GM23338 (cell line): ENCODE data around the gene VWC2. TPM values are rescaled to one million over a fixed set of nuclear protein-coding genes. Genes with fewer than 3 reads are reported as not detected.

Experiments used
- ATAC-seq: fragments of 200-7000 bp; cut with Tn5 transposase; 3 replicates; pipeline ENCODE4 v1.9.1; 2020
- DNase-seq: peaks from one replicate; pipeline ENCODE4 v3.0.0-alpha.2; 2015; ENCODE audit warnings: low spot score
- H2AFZ ChIP-seq: fragments of 200-600 bp; sonication (generic); 2 replicates; pipeline ENCODE4 v1.8.0; 2016; ENCODE audit warnings: antibody characterized with exemption, mild to moderate bottlenecking, moderate library complexity
- H3F3A ChIP-seq: fragments of 200-600 bp; sonication (generic); replicated peaks from 2 replicates; pipeline ENCODE4 v1.8.0; 2017; ENCODE audit warnings: antibody characterized with exemption, mixed run types, low read depth
- H3K27ac ChIP-seq: fragments of 200-600 bp; sonication (generic); 2 replicates; pipeline ENCODE4 v1.6.1; 2016; ENCODE audit warnings: low read depth
- H3K27me3 ChIP-seq: fragments of 200-600 bp; sonication (generic); 2 replicates; pipeline ENCODE4 v1.8.0; 2016; ENCODE audit warnings: mild to moderate bottlenecking, mixed run types, moderate library complexity; ENCODE audit not compliant: insufficient read depth
- H3K36me3 ChIP-seq: fragments of 200-600 bp; sonication (generic); 2 replicates; pipeline ENCODE4 v1.8.0; 2016; ENCODE audit warnings: mild to moderate bottlenecking; ENCODE audit not compliant: insufficient read depth
- H3K4me1 ChIP-seq: fragments of 200-600 bp; sonication (generic); 2 replicates; pipeline ENCODE4 v1.8.0; 2016; ENCODE audit warnings: mild to moderate bottlenecking, moderate library complexity; ENCODE audit not compliant: insufficient read depth
- H3K4me2 ChIP-seq: fragments of 200-600 bp; sonication (generic); 2 replicates; pipeline ENCODE4 v1.7.1; 2017; ENCODE audit warnings: mixed run types
- H3K4me3 ChIP-seq: fragments of 200-600 bp; sonication (generic); 2 replicates; pipeline ENCODE4 v1.6.1; 2016; ENCODE audit warnings: mixed run types
- H3K79me2 ChIP-seq: fragments of 200-600 bp; sonication (generic); replicated peaks from 2 replicates; pipeline ENCODE4 v1.8.0; 2017; ENCODE audit warnings: mild to moderate bottlenecking; ENCODE audit not compliant: insufficient read depth
- H3K9me2 ChIP-seq: fragments of 200-600 bp; sonication (generic); 2 replicates; pipeline ENCODE4 v1.8.0; 2017; ENCODE audit not compliant: insufficient read depth
- H4K20me1 ChIP-seq: fragments of 200-600 bp; sonication (generic); replicated peaks from 2 replicates; pipeline ENCODE4 v1.8.0; 2017; ENCODE audit warnings: mild to moderate bottlenecking; ENCODE audit not compliant: insufficient read depth
- H3K27ac Mint-ChIP-seq: 2 replicates; pipeline ENCODE4 v1.8.0; 2020; ENCODE audit warnings: inconsistent platforms, mild to moderate bottlenecking, moderate library complexity, mixed read lengths
- H3K27me3 Mint-ChIP-seq: 3 replicates; pipeline ENCODE4 v1.8.0; 2022; ENCODE audit warnings: low read depth, mild to moderate bottlenecking, moderate library complexity, mixed read lengths, inconsistent platforms; ENCODE audit not compliant: insufficient read depth, poor library complexity
- H3K36me3 Mint-ChIP-seq: 3 replicates; pipeline ENCODE4 v1.8.0; 2021; ENCODE audit warnings: low read depth, mild to moderate bottlenecking, inconsistent platforms, moderate library complexity, mixed read lengths
- H3K4me1 Mint-ChIP-seq: 3 replicates; pipeline ENCODE4 v1.8.0; 2020; ENCODE audit warnings: mild to moderate bottlenecking, inconsistent platforms, mixed read lengths
- H3K4me3 Mint-ChIP-seq: 3 replicates; pipeline ENCODE4 v1.8.0; 2021; ENCODE audit warnings: moderate library complexity, mild to moderate bottlenecking, inconsistent platforms, mixed read lengths
- H3K9me3 Mint-ChIP-seq: 3 replicates; pipeline ENCODE4 v1.8.0; 2020; ENCODE audit warnings: moderate library complexity, mild to moderate bottlenecking, inconsistent platforms, mixed read lengths
- CREB1 ChIP-seq: fragments of 250-450 bp; sonication (Bioruptor Pico); IDR thresholded peaks from 2 replicates; pipeline ENCODE4 v1.5.0; 2020; ENCODE audit warnings: low read depth, mild to moderate bottlenecking, moderate library complexity
- CTCF ChIP-seq, 2 experiments: fragments of 200-600 bp in 1 of 2; sonication (generic) in 1 of 2; conservative IDR thresholded peaks; 2 replicates each; pipeline versions ENCODE4 v1.5.1 to v1.6.1; 2016 to 2017; ENCODE audit warnings: antibody characterized with exemption in 2 of 2, low read depth in 2 of 2, mild to moderate bottlenecking in 2 of 2, moderate library complexity in 1 of 2
- ETS1 ChIP-seq: IDR thresholded peaks from 2 replicates; pipeline ENCODE4 v1.6.1; 2016; ENCODE audit warnings: antibody characterized with exemption
- EZH2 ChIP-seq: fragments of 200-600 bp; sonication (generic); IDR thresholded peaks from one replicate; pipeline ENCODE4 v1.8.0; 2017; ENCODE audit warnings: antibody characterized with exemption, mild to moderate bottlenecking, low read depth; ENCODE audit not compliant: unreplicated experiment
- EZH2phosphoT487 ChIP-seq: fragments of 200-600 bp; sonication (generic); IDR thresholded peaks from one replicate; pipeline ENCODE4 v1.8.1; 2018; ENCODE audit warnings: antibody characterized with exemption; ENCODE audit not compliant: unreplicated experiment
- JUNB ChIP-seq: IDR thresholded peaks from one replicate; pipeline ENCODE4 v1.6.1; 2016; ENCODE audit warnings: antibody characterized with exemption; ENCODE audit not compliant: unreplicated experiment
- NANOG ChIP-seq: IDR thresholded peaks from 2 replicates; pipeline ENCODE4 v1.6.1; 2016; ENCODE audit warnings: antibody characterized with exemption, borderline replicate concordance
- POLR2AphosphoS5 ChIP-seq: IDR thresholded peaks from 2 replicates; pipeline ENCODE4 v1.6.1; 2016; ENCODE audit warnings: antibody characterized with exemption, low read depth
- REST ChIP-seq: IDR thresholded peaks from one replicate; pipeline ENCODE4 v1.6.1; 2018; ENCODE audit warnings: antibody characterized with exemption; ENCODE audit not compliant: unreplicated experiment
- STAT1 ChIP-seq: IDR thresholded peaks from one replicate; pipeline ENCODE4 v1.6.1; 2016; ENCODE audit warnings: antibody characterized with exemption; ENCODE audit not compliant: unreplicated experiment
- ZNF114 ChIP-seq: fragments of 250-450 bp; sonication (Bioruptor Pico); IDR thresholded peaks from 2 replicates; pipeline ENCODE4 v1.5.0; 2020; ENCODE audit warnings: mild to moderate bottlenecking, moderate library complexity
- ZNF331 ChIP-seq: fragments of 250-450 bp; sonication (Bioruptor Pico); IDR thresholded peaks from 2 replicates; pipeline ENCODE4 v1.5.0; 2020; ENCODE audit warnings: low read depth, mild to moderate bottlenecking, moderate library complexity
- ZNF462 ChIP-seq: fragments of 250-450 bp; sonication (Bioruptor Pico); IDR thresholded peaks from 2 replicates; pipeline ENCODE4 v1.5.0; 2020; ENCODE audit warnings: mild to moderate bottlenecking, moderate library complexity
- polyA plus RNA-seq: library from polyadenylated mRNA; unstranded; fragments of >200 nt; fragmentation: Nextera tagmentation; extraction: Ambion mirVana; gene quantifications from 2 replicates; pipeline ENCODE4 v1.2.1, GENCODE V29; 2016
- total RNA-seq: library from RNA; depleted of rRNA; stranded (reverse); fragments of >200 nt; shearing (Covaris generic); gene quantifications from 2 replicates; pipeline ENCODE4 v1.2.3, GENCODE V29; 2014

VWC2 gene
- total and polyA plus RNA-seq, 2 experiments from 2014 or later = 0.15 to 0.45 TPM

- no peak overlapping the region for H3K4me3 ChIP-seq
- no peak overlapping the region for H3K27ac Mint-ChIP-seq
- DNase-seq (no peak), ATAC-seq (no peak)
- no peak overlapping the region for H3K4me2 ChIP-seq
- H3K36me3 Mint-ChIP-seq = peaks cover 17% of the 10 kb centered on the region
- no peaks in the 10 kb centered on the region for H3K79me2 ChIP-seq
- H3K27me3 ChIP-seq = no peaks in the 10 kb centered on the region
- no peaks in the 10 kb centered on the region for H3K9me2 ChIP-seq
- H3K27me3 Mint-ChIP-seq = no peaks in the 10 kb centered on the region
- H3K4me3 Mint-ChIP-seq = no peak overlapping the region
- H3K27ac ChIP-seq = no peak overlapping the region
- H4K20me1 ChIP-seq = no peaks in the 10 kb centered on the region
- H3K36me3 ChIP-seq = no peaks in the 10 kb centered on the region
- no peaks in the 10 kb centered on the region for H3F3A ChIP-seq
- H2AFZ ChIP-seq = no peak overlapping the region
- no peaks in the 10 kb centered on the region for H3K4me1 ChIP-seq
- TF ChIP-seq POLR2AphosphoS5 = no peak
- no peak for TF ChIP-seq ZNF462 (CRISPR knock-in tag)
- TF ChIP-seq JUNB = no peak
- TF ChIP-seq NANOG = no peak
- TF ChIP-seq REST = no peak
- TF ChIP-seq CREB1 (CRISPR knock-in tag) = no peak
- TF ChIP-seq CTCF (conservative IDR thresholded peaks at IDR 0.05; ENCODE audit: low read depth in 2 of 2) = no peak
- no peak for TF ChIP-seq ETS1
- TF ChIP-seq EZH2phosphoT487 = no peak
- no peak for TF ChIP-seq ZNF114 (CRISPR knock-in tag)
- no peak for TF ChIP-seq ZNF331 (CRISPR knock-in tag)
- no peak for TF ChIP-seq EZH2
- no peak for TF ChIP-seq STAT1
- H3K4me1 Mint-ChIP-seq = no peaks in the 10 kb centered on the region
- peaks cover 10% of the 10 kb centered on the region; the same call in 1 of the 3 replicates for H3K9me3 Mint-ChIP-seq
Measured at GRCh38 chr7:49883933-49884332, 110.5 kb downstream of the VWC2 start.
